SJCRH30 (cell line): ENCODE measurements around the gene PDHX. TPM values are rescaled to one million over a fixed set of nuclear protein-coding genes. Genes with fewer than 3 reads are reported as not detected.

Experiments
- DNase-seq, 2 experiments: peaks; one replicate each; pipeline ENCODE4 v3.0.0-alpha.2; 2015 to 2020
- H3K27ac ChIP-seq: fragments of 250-450 bp; sonication (Bioruptor Pico); 2 replicates; pipeline ENCODE4 v1.5.1; 2020; ENCODE audit warnings: mild to moderate bottlenecking, moderate library complexity
- H3K27me3 ChIP-seq: fragments of 250-450 bp; sonication (Bioruptor Pico); 2 replicates; pipeline ENCODE4 v1.5.1; 2020; ENCODE audit warnings: mild to moderate bottlenecking, moderate library complexity
- H3K36me3 ChIP-seq: fragments of 250-450 bp; sonication (Bioruptor Pico); 2 replicates; pipeline ENCODE4 v1.5.1; 2020; ENCODE audit warnings: mild to moderate bottlenecking, moderate library complexity
- H3K4me1 ChIP-seq: fragments of 250-450 bp; sonication (Bioruptor Pico); 2 replicates; pipeline ENCODE4 v1.5.1; 2020; ENCODE audit warnings: mild to moderate bottlenecking, moderate library complexity
- H3K4me3 ChIP-seq: fragments of 250-450 bp; sonication (Bioruptor Pico); 2 replicates; pipeline ENCODE4 v1.5.1; 2020; ENCODE audit warnings: mild to moderate bottlenecking, moderate library complexity
- H3K9me3 ChIP-seq: fragments of 250-450 bp; sonication (Bioruptor Pico); replicated peaks from 2 replicates; pipeline ENCODE4 v1.5.1; 2020; ENCODE audit warnings: mild to moderate bottlenecking, moderate library complexity
- total RNA-seq: library from RNA; depleted of rRNA; stranded (reverse); fragments of >200 nt; shearing (Covaris generic); gene quantifications from 2 replicates; pipeline ENCODE4 v1.2.3, GENCODE V29; 2014

The PDHX gene
- total RNA-seq, 1 experiment from 2014 or later, result 25.6 TPM

- Histone ChIP-seq H3K27me3 (no peaks in the 10 kb centered on the region), H3K27ac (no peak overlapping the region), H3K4me1 (peaks cover 3% of the 10 kb centered on the region; the same call in 1 of the 2 replicates), H3K4me3 (no peak overlapping the region), H3K36me3 (no peaks in the 10 kb centered on the region; the same call in 1 of the 2 replicates), H3K9me3 (no peaks in the 10 kb centered on the region)
- peak in 1 of 2 experiments; percentile 54 for DNase-seq
Measured at GRCh38 chr11:34926101-34926830, 9.8 kb downstream of the PDHX start.

DNA sequence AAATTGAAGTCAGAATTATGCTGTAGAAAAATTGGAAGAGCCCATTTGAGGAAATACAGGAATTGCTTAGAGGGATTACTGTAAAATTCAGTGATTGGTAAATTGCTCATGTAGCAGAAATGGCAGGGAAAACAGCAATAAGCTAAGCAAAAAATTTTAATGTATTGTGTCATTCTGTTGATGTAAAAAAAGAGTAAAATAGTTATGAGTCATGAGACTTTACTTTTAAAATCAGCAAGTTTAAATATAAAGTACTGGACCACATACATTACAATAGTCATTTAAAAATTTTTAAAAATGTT is 10.4 kb downstream of the PDHX start:
- Histone ChIP-seq H3K36me3 (0 out of 2 replicates have a peak, but pooled peaks cover 2% of the 10 kb centered on the region), H3K27ac (no peak overlapping the region), H3K4me3 (no peak overlapping the region), H3K27me3 (no peaks in the 10 kb centered on the region), H3K4me1 (peaks cover 3% of the 10 kb centered on the region; the same call in 1 of the 2 replicates), H3K9me3 (no peaks in the 10 kb centered on the region)
- no peak for DNase-seq

DNA sequence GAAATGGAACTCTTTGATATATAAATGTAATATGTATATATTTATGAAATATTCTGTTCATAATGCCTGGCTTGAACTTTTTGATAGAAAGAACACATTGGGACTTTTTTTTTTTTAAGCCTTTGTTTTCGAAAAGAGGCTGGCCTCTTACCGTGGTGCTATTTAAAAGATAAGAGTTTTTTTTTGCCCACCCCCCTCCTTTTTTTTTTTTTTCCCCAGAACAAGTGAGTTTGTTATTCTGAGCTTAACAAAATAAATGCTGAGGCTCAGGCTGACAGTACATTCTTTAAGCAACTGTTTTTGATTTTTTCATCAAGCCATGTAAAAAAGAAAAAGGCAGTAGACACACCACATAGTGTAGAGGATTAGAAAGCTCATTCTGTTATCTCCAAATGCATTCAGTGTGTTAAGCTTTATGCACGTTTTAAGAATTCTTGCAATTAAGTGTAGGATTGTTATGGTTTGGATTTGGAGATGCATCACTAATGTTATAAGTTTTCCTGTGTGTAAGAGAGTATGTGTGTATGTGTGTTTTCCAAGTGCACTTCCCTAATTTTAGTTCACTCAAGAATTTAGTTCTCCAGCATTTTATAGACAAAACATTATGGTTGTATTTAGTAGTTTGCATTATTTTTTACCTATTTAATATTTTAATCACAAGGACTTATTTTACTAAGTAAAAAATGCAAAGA is 12.0 kb downstream of the PDHX start:
- no peak for DNase-seq
- Histone ChIP-seq H3K4me1 (peaks cover 3% of the 10 kb centered on the region; the same call in 1 of the 2 replicates), H3K9me3 (no peaks in the 10 kb centered on the region), H3K27ac (no peak overlapping the region), H3K36me3 (peaks cover 5% of the 10 kb centered on the region; the same call in 1 of the 2 replicates), H3K27me3 (no peaks in the 10 kb centered on the region), H3K4me3 (no peak overlapping the region)

GRCh38 chr11:34928960-34929680 is 12.7 kb downstream of the PDHX start:
- peaks cover 12% of the 10 kb centered on the region; the same call in 1 of the 2 replicates for H3K36me3 ChIP-seq
- no peak for DNase-seq
- no peaks in the 10 kb centered on the region for H3K27me3 ChIP-seq
- H3K27ac ChIP-seq, result no peak overlapping the region
- no peaks in the 10 kb centered on the region for H3K4me1 ChIP-seq
- H3K9me3 ChIP-seq, result no peaks in the 10 kb centered on the region
- H3K4me3 ChIP-seq, result no peak overlapping the region

GRCh38 chr11:34929794-34930763 is 13.7 kb downstream of the PDHX start:
- Histone ChIP-seq H3K4me3 (no peak overlapping the region), H3K27ac (no peak overlapping the region), H3K4me1 (no peaks in the 10 kb centered on the region), H3K9me3 (no peaks in the 10 kb centered on the region), H3K36me3 (peaks cover 14% of the 10 kb centered on the region), H3K27me3 (no peaks in the 10 kb centered on the region)
- no peak for DNase-seq

GRCh38 chr11:34936945-34937629 is 20.7 kb downstream of the PDHX start:
- peaks cover 19% of the 10 kb centered on the region for H3K36me3 ChIP-seq

GRCh38 chr11:34938611-34939010 is 22.2 kb downstream of the PDHX start:
- no peaks in the 10 kb centered on the region for H3K9me3 ChIP-seq
- no peak overlapping the region for H3K4me3 ChIP-seq
- H3K27me3 ChIP-seq, result no peaks in the 10 kb centered on the region
- no peak overlapping the region for H3K27ac ChIP-seq
- H3K4me1 ChIP-seq, result no peaks in the 10 kb centered on the region
- peaks cover 14% of the 10 kb centered on the region for H3K36me3 ChIP-seq
- DNase-seq, result no peak

More at GRCh38 chr11:34936945-34937629, 20.7 kb downstream of the PDHX start:
- H3K4me1 ChIP-seq, result no peaks in the 10 kb centered on the region
- no peak overlapping the region for H3K4me3 ChIP-seq
- H3K9me3 ChIP-seq, result no peaks in the 10 kb centered on the region
- no peaks in the 10 kb centered on the region for H3K27me3 ChIP-seq
- peak in 1 of 2 experiments; percentile 1 for DNase-seq
- no peak overlapping the region for H3K27ac ChIP-seq

DNA sequence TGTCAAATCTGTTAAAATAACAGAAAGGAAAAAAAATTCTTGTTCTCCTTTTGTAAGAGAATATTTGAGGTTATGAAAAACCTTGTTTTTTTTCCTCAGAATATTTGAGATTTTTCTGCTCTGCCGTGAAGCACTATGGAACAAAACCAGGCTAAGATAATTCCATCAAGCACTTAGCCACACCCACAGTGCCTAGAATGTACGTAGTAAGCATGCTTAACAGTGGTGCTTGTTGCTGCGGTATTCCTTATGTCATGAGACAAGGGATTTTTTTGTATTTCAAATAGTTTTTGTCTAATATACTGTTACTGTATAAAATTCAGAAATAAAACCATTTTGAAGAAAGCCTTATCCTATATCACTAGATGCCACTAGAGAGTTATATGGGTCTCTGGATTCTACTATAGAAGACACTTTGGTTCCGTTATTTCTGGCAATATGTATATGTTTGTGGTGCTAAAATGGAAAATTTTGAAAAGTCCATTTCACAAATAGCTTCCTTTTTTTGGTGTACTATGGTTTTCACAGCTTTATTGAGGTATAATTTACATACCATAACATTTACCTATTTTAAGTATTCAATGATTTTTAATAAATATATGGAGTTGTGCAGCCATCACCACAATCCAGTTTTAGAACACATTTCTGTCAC is 23.7 kb downstream of the PDHX start:
- no peak overlapping the region for H3K27ac ChIP-seq
- no peaks in the 10 kb centered on the region for H3K27me3 ChIP-seq
- no peak overlapping the region for H3K4me3 ChIP-seq
- H3K4me1 ChIP-seq, result no peaks in the 10 kb centered on the region
- DNase-seq, result no peak
- H3K9me3 ChIP-seq, result no peaks in the 10 kb centered on the region
- peaks cover 7% of the 10 kb centered on the region; the same call in 1 of the 2 replicates for H3K36me3 ChIP-seq

- Histone ChIP-seq H3K4me3 (no peak overlapping the region), H3K4me1 (no peaks in the 10 kb centered on the region), H3K27ac (no peak overlapping the region)
Measured at GRCh38 chr11:34941688-34942087, 25.3 kb downstream of the PDHX start.

DNA sequence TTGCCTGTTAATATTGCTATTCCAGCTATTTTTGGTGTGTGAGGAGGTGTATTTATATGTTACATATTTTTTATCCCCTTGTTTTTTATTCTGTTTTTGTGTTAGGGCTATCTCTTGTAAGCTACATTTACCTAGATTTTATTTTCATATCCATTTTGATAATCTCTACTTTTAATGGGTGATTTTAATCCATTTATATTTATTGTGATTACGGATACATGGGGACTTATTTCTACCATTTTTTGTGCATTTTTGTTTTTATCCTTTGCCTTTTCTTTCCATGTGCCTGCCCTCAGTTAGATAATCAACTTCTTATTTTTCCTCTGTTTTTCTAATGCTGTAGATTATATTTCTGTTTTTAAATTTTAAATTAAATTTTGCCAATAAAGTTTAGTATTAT is 28.3 kb downstream of the PDHX start:
- Histone ChIP-seq H3K4me1 (no peaks in the 10 kb centered on the region), H3K36me3 (peaks cover 9% of the 10 kb centered on the region), H3K27ac (no peak overlapping the region), H3K27me3 (no peaks in the 10 kb centered on the region), H3K4me3 (no peak overlapping the region), H3K9me3 (no peaks in the 10 kb centered on the region)
- DNase-seq, result no peak

More at GRCh38 chr11:34941688-34942087, 25.3 kb downstream of the PDHX start:
- H3K27me3 ChIP-seq, result no peaks in the 10 kb centered on the region
- H3K36me3 ChIP-seq, result peaks cover 9% of the 10 kb centered on the region; the same call in 1 of the 2 replicates
- no peak for DNase-seq
- H3K9me3 ChIP-seq, result no peaks in the 10 kb centered on the region

DNA sequence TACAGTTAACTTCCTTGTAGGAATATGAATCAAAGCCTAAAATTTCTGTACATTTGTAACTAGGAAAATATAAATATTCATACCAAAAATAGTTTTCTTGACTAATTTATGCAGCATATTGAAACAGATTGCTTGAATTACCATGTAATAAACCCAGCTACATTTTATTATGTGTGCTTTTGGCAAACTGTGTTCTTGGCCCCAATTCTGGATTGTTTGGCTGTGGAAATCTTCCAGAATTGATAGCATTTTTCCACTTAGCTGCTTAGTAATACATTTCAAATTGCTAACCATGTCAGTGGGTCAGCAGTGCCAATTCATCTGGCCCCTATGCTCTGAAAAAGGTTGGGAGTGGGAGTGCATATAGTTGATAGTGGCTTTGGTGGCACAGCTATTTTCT is 32.3 kb downstream of the PDHX start:
- no peaks in the 10 kb centered on the region for H3K9me3 ChIP-seq
- H3K4me1 ChIP-seq, result no peaks in the 10 kb centered on the region
- peaks cover 4% of the 10 kb centered on the region; the same call in 1 of the 2 replicates for H3K36me3 ChIP-seq
- H3K27ac ChIP-seq, result no peak overlapping the region
- H3K4me3 ChIP-seq, result no peak overlapping the region
- DNase-seq, result no peak
- no peaks in the 10 kb centered on the region for H3K27me3 ChIP-seq

DNA sequence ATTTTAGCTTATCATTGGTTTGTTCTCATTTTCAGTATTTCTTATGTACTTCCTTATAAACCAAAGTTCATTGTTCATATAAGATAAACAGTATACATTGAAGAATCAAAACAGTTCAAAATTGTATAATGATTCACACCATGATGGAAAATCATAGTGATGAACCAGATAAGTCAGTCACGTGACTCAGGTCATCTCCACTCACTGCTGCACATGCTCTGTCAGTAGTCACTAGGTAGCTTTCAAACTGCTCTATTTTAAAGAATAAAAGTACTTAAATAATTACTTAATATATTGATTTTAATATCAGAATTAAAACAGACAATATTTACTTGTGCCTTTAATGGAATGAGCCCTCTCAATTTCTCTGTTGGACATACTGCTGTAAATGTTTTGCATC is 37.5 kb downstream of the PDHX start:
- DNase-seq, result no peak

DNA sequence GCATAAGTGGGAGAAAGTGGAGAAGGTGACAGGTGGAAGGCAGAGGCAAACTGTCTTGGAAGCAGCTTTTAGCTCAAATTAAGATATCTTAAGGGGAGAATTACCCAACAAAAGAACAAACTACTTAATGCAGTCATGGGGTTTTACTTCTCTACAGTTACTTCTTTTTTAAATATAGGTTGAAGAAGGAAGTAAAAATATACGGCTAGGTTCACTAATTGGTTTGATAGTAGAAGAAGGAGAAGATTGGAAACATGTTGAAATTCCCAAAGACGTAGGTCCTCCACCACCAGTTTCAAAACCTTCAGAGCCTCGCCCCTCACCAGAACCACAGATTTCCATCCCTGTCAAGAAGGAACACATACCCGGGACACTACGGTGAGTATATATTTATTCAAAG is 40.8 kb downstream of the PDHX start:
- H3K27ac ChIP-seq, result no peak overlapping the region
- DNase-seq, result no peak
- no peak overlapping the region for H3K4me3 ChIP-seq
- no peaks in the 10 kb centered on the region for H3K4me1 ChIP-seq
- peaks cover 8% of the 10 kb centered on the region; the same call in 1 of the 2 replicates for H3K36me3 ChIP-seq
- no peaks in the 10 kb centered on the region for H3K27me3 ChIP-seq
- no peaks in the 10 kb centered on the region for H3K9me3 ChIP-seq

More for the DNA sequence above, 37.5 kb downstream of the PDHX start:
- Histone ChIP-seq H3K9me3 (no peaks in the 10 kb centered on the region), H3K27me3 (no peaks in the 10 kb centered on the region), H3K36me3 (peaks cover 2% of the 10 kb centered on the region; the same call in 1 of the 2 replicates), H3K27ac (no peak overlapping the region), H3K4me3 (no peak overlapping the region), H3K4me1 (no peaks in the 10 kb centered on the region)
